Esophagus muscularis mucosa (tissue), 4 donors: ENCODE data around the gene CAMTA1. TPM values are rescaled to one million over a fixed set of nuclear protein-coding genes. Genes with fewer than 3 reads are reported as not detected.

Source experiments
- DNase-seq: peaks from one replicate; pipeline ENCODE4 v3.0.0-alpha.2; 2017; ENCODE audit errors: extremely low spot score
- H3K27ac ChIP-seq, 4 donors: fragments of 200-600 bp; sonication (generic); replicated peaks in 1 of 4; 1 replicate in 3 of 4; 2 replicates in 1 of 4; pipeline ENCODE4 v1.5.1; 2016 to 2019; ENCODE audit warnings: mild to moderate bottlenecking in 1 of 4
- H3K27me3 ChIP-seq, 4 donors: fragments of 200-600 bp; sonication (generic); one replicate each; pipeline versions ENCODE4 v1.5.1 to v1.6.0; 2016 to 2019
- H3K36me3 ChIP-seq, 4 donors: fragments of 200-600 bp; sonication (generic); one replicate each; pipeline ENCODE4 v1.5.1; 2016 to 2019
- H3K4me1 ChIP-seq, 4 donors: fragments of 200-600 bp; sonication (generic); one replicate each; pipeline ENCODE4 v1.5.1; 2016 to 2019
- H3K4me3 ChIP-seq, 4 donors: fragments of 200-600 bp; sonication (generic); 1 replicate in 2 of 4; 2 replicates in 2 of 4; pipeline ENCODE4 v1.5.1; 2016 to 2019; ENCODE audit warnings: mild to moderate bottlenecking in 4 of 4, moderate library complexity in 1 of 4
- H3K9me3 ChIP-seq, 4 donors: fragments of 200-600 bp; sonication (generic); 1 replicate in 3 of 4; 2 replicates in 1 of 4; pipeline ENCODE4 v1.5.1; 2016 to 2019
- CTCF ChIP-seq, 3 experiments: fragments of 200-600 bp in 2 of 3; fragments of 450-650 bp in 1 of 3; sonication (generic) in 2 of 3; IDR thresholded peaks; one replicate each; pipeline ENCODE4 v1.5.1; 2017 to 2019; ENCODE audit warnings: antibody characterized with exemption in 3 of 3, mild to moderate bottlenecking in 2 of 3, moderate library complexity in 1 of 3
- EP300 ChIP-seq: sonication (generic); formaldehyde crosslinking; IDR thresholded peaks from one replicate; pipeline ENCODE4 v1.6.1; 2017; ENCODE audit warnings: antibody characterized with exemption
- POLR2A ChIP-seq: fragments of 450-650 bp; IDR thresholded peaks from one replicate; pipeline ENCODE4 v1.6.1; 2017; ENCODE audit warnings: antibody characterized with exemption, moderate library complexity, mild to moderate bottlenecking, low read depth
- POLR2AphosphoS5 ChIP-seq, 2 donors: sonication (generic); formaldehyde crosslinking; IDR thresholded peaks; one replicate each; pipeline ENCODE4 v1.6.1; 2017; ENCODE audit warnings: antibody characterized with exemption in 2 of 2
- WGBS: methylation state at CpG from one replicate; pipeline ENCODE4 v1.1.5; 2018; 5-methylcytosine and 5-hydroxymethylcytosine counted together
- intact Hi-C: fragments of 100-400 bp; cut with DNase I; formaldehyde crosslinking; loops from one replicate; pipeline ENCODE4 v1.15.1; 2023
- total RNA-seq, 4 donors: library from RNA; depleted of rRNA; stranded (reverse); fragments of >200 nt; gene quantifications; one replicate each; pipeline versions ENCODE4 v1.1.0 to v1.2.1, GENCODE V29; 2016

CAMTA1 gene
- total RNA-seq, 4 donors from 2014 or later: 109 to 226 (median 139) TPM

GRCh38 chr1:7491109-7491817 is 706.0 kb downstream of the CAMTA1 start:
- intact Hi-C loops: no loop called here
- DNase-seq: no peak
- peak overlapping the region; percentile 5 to 65 (median 32) for H3K27ac ChIP-seq
- H3K27me3 ChIP-seq: no peaks in the 10 kb centered on the region
- no peaks in the 10 kb centered on the region for H3K9me3 ChIP-seq
- H3K4me1 ChIP-seq: peaks cover 6 to 20% (median 19%) of the 10 kb centered on the region in 4 donors
- H3K4me3 ChIP-seq: peak overlapping the region in 3 of 4 donors; percentile 0 to 26 (median 16)
- no peak for TF ChIP-seq CTCF (IDR thresholded peaks at IDR 0.05)
- peak in 1 of 2 donors; percentile 9 for TF ChIP-seq POLR2AphosphoS5 (IDR thresholded peaks at IDR 0.05)
- WGBS: 22% methylated on average over 17 of the region's 17 CpGs
- no peaks in the 10 kb centered on the region for H3K36me3 ChIP-seq

- no peak for TF ChIP-seq POLR2AphosphoS5 (IDR thresholded peaks at IDR 0.05)
- no peak for TF ChIP-seq POLR2A
- TF ChIP-seq EP300: no peak
- TF ChIP-seq CTCF (IDR thresholded peaks at IDR 0.05): no peak
- intact Hi-C loops: no loop called here
- no peaks in the 10 kb centered on the region for H3K36me3 ChIP-seq
- DNase-seq: no peak
- no peaks in the 10 kb centered on the region for H3K27me3 ChIP-seq
- H3K4me3 ChIP-seq: peak overlapping the region in 3 of 4 donors; percentile 0 to 26 (median 16)
- WGBS: 40% methylated on average over 7 of the region's 7 CpGs
- peaks cover 6 to 20% (median 19%) of the 10 kb centered on the region in 4 donors for H3K4me1 ChIP-seq
- H3K27ac ChIP-seq: peak overlapping the region; percentile 5 to 65 (median 20)
- H3K9me3 ChIP-seq: no peaks in the 10 kb centered on the region
Measured at GRCh38 chr1:7491818-7492173, 706.5 kb downstream of the CAMTA1 start.

- DNase-seq: no peak
- Histone ChIP-seq H3K9me3 (no peaks in the 10 kb centered on the region), H3K36me3 (no peaks in the 10 kb centered on the region), H3K4me1 (peaks cover 6 to 20% (median 19%) of the 10 kb centered on the region in 4 donors), H3K27me3 (no peaks in the 10 kb centered on the region), H3K27ac (no peak overlapping the region), H3K4me3 (no peak overlapping the region)
- WGBS: 82% methylated on average over 17 of the region's 17 CpGs
- intact Hi-C loops: no loop called here
- no peak for TF ChIP-seq CTCF (IDR thresholded peaks at IDR 0.05)
- TF ChIP-seq EP300: no peak
- TF ChIP-seq POLR2AphosphoS5 (IDR thresholded peaks at IDR 0.05): no peak
- TF ChIP-seq POLR2A: no peak
Measured at GRCh38 chr1:7493711-7494454, 708.6 kb downstream of the CAMTA1 start.

GRCh38 chr1:7495962-7496361 is 710.7 kb downstream of the CAMTA1 start:
- no peak for TF ChIP-seq POLR2A
- TF ChIP-seq POLR2AphosphoS5 (IDR thresholded peaks at IDR 0.05): no peak
- TF ChIP-seq CTCF (IDR thresholded peaks at IDR 0.05): no peak
- no peak for TF ChIP-seq EP300
- Histone ChIP-seq H3K27ac (no peak overlapping the region), H3K4me3 (no peak overlapping the region), H3K27me3 (no peaks in the 10 kb centered on the region), H3K9me3 (no peaks in the 10 kb centered on the region), H3K4me1 (peaks cover 6 to 14% (median 13%) of the 10 kb centered on the region in 4 donors), H3K36me3 (no peaks in the 10 kb centered on the region)
- WGBS: 78% methylated on average over 11 of the region's 11 CpGs
- no peak for DNase-seq
- intact Hi-C loops: no loop called here
